B cell (primary cell): ENCODE measurements around the gene KCNK4. TPM values are rescaled to one million over a fixed set of nuclear protein-coding genes. Genes with fewer than 3 reads are reported as not detected.
A peak's percentile ranks its signal among the peaks of the same experiment; 100 is the strongest.

Experiments used
- ATAC-seq: fragments of 200-7000 bp; cut with Tn5 transposase; one replicate; pipeline ENCODE4 v1.10.0; 2021; ENCODE audit warnings: low read depth, mild to moderate bottlenecking, moderate number of reproducible peaks, moderate library complexity
- CTCF ChIA-PET: fragments of 350-600 bp; sonication (Branson Sonifier 250); formaldehyde crosslinking; loops from one replicate; lab custom pipeline; 2021; ENCODE audit warnings: antibody characterized with exemption, inconsistent platforms; lab: Charles Lee
- POLR2A ChIA-PET: fragments of 350-600 bp; sonication (Branson Sonifier 250); formaldehyde crosslinking; loops from one replicate; lab custom pipeline; 2021; ENCODE audit warnings: antibody characterized with exemption; lab: Charles Lee
- DNase-seq: peaks from one replicate; pipeline ENCODE4 v3.0.0; 2013
- H2AFZ ChIP-seq: 2 replicates; pipeline ENCODE4 v1.6.1; 2012; ENCODE audit warnings: mild to moderate bottlenecking, low read depth, low read length; ENCODE audit not compliant: insufficient read depth, poor library complexity, severe bottlenecking
- H3K27ac ChIP-seq, 2 donors: 1 replicate in 1 of 2; 2 replicates in 1 of 2; pipeline ENCODE4 v1.5.1; 2012 to 2013; ENCODE audit warnings: low read length in 2 of 2, mild to moderate bottlenecking in 2 of 2, moderate library complexity in 1 of 2
- H3K27me3 ChIP-seq, 4 experiments: fragments of 200-600 bp in 1 of 4; sonication (generic) in 1 of 4; replicated peaks in 1 of 4; 1 replicate in 2 of 4; 2 replicates in 2 of 4; pipeline versions ENCODE4 v1.6.1 to v1.7.0; 2013 to 2016; ENCODE audit warnings: low read length in 3 of 4, mild to moderate bottlenecking in 2 of 4, mixed read lengths in 1 of 4, moderate library complexity in 1 of 4; ENCODE audit not compliant: insufficient read depth in 4 of 4, control insufficient read depth in 3 of 4; ENCODE audit errors: control extremely low read depth in 1 of 4
- H3K36me3 ChIP-seq, 2 experiments: replicated peaks in 1 of 2; 1 replicate in 1 of 2; 2 replicates in 1 of 2; pipeline versions ENCODE4 v1.6.1 to v1.7.1; 2013; ENCODE audit warnings: low read length in 1 of 2; ENCODE audit not compliant: insufficient read depth in 2 of 2, control insufficient read depth in 1 of 2; ENCODE audit errors: control extremely low read depth in 1 of 2, extremely low read depth in 1 of 2
- H3K4me1 ChIP-seq, 2 donors: fragments of 200-600 bp in 1 of 2; sonication (generic) in 1 of 2; 1 replicate in 1 of 2; 2 replicates in 1 of 2; pipeline versions ENCODE4 v1.5.1 to v1.6.1; 2013 to 2017; ENCODE audit warnings: low read length in 2 of 2; ENCODE audit not compliant: control insufficient read depth in 2 of 2, insufficient read depth in 2 of 2
- H3K4me2 ChIP-seq: replicated peaks from 2 replicates; pipeline ENCODE3; 2012; ENCODE audit warnings: mild to moderate bottlenecking, low read depth, low read length; ENCODE audit not compliant: poor library complexity, severe bottlenecking
- H3K4me3 ChIP-seq, 5 experiments: fragments of 200-600 bp in 1 of 5; sonication (generic) in 1 of 5; 1 replicate in 3 of 5; 2 replicates in 2 of 5; pipeline versions ENCODE4 v1.5.1 to v1.7.0; 2011 to 2016; ENCODE audit warnings: low read length in 4 of 5, mild to moderate bottlenecking in 4 of 5, low read depth in 2 of 5, control low read depth in 1 of 5, moderate library complexity in 1 of 5; ENCODE audit not compliant: insufficient read depth in 1 of 5; ENCODE audit errors: control extremely low read depth in 1 of 5, extremely low read depth in 1 of 5
- H3K79me2 ChIP-seq: fragments of 200-600 bp; sonication (generic); one replicate; pipeline ENCODE4 v1.6.0; 2016; ENCODE audit warnings: low read length; ENCODE audit not compliant: control insufficient read depth, insufficient read depth
- H3K9ac ChIP-seq: fragments of 200-600 bp; sonication (generic); 2 replicates; pipeline ENCODE4 v1.6.1; 2017; ENCODE audit warnings: mild to moderate bottlenecking, low read length, moderate library complexity
- H3K9me3 ChIP-seq, 3 donors: one replicate each; pipeline versions ENCODE4 v1.6.1 to v1.7.1; 2013; ENCODE audit warnings: low read length in 2 of 3; ENCODE audit not compliant: control insufficient read depth in 2 of 3, insufficient read depth in 1 of 3; ENCODE audit errors: control extremely low read depth in 1 of 3
- H4K20me1 ChIP-seq: 2 replicates; pipeline ENCODE4 v1.6.0; 2012; ENCODE audit warnings: mild to moderate bottlenecking, low read length; ENCODE audit not compliant: insufficient read depth, control insufficient read depth, poor library complexity, severe bottlenecking
- H3K27ac Mint-ChIP-seq: one replicate; pipeline ENCODE4 v1.8.0; 2021; ENCODE audit warnings: mixed read lengths
- H3K27me3 Mint-ChIP-seq: one replicate; pipeline ENCODE4 v1.8.0; 2021; ENCODE audit warnings: mixed read lengths
- H3K4me1 Mint-ChIP-seq: one replicate; pipeline ENCODE4 v1.8.0; 2021; ENCODE audit warnings: mixed read lengths
- H3K4me3 Mint-ChIP-seq: one replicate; pipeline ENCODE4 v1.8.0; 2021; ENCODE audit warnings: mixed read lengths
- H3K9me3 Mint-ChIP-seq: one replicate; pipeline ENCODE4 v1.8.0; 2022; ENCODE audit warnings: mixed read lengths; ENCODE audit not compliant: insufficient read depth
- EZH2 ChIP-seq: IDR thresholded peaks from 2 replicates; pipeline ENCODE4 v1.6.1; 2012; ENCODE audit warnings: borderline replicate concordance, low read depth, mild to moderate bottlenecking, moderate library complexity, low read length; ENCODE audit not compliant: insufficient read depth, poor library complexity, severe bottlenecking
- WGBS: methylation state at CpG from one replicate; pipeline ENCODE4 v1.1.5; 2013; ENCODE audit warnings: missing lambda C conversion rate; ENCODE audit not compliant: insufficient coverage; 5-methylcytosine and 5-hydroxymethylcytosine counted together
- intact Hi-C: fragments of 100-400 bp; cut with micrococcal nuclease; formaldehyde crosslinking; loops from one replicate; pipeline ENCODE4 v1.10.0; 2022
- polyA plus RNA-seq: library from polyadenylated mRNA; depleted of rRNA; stranded (reverse); fragments of >200 nt; gene quantifications from 2 replicates; pipeline ENCODE4 v1.2.3, GENCODE V29; 2012
- total RNA-seq, 2 donors: library from RNA; stranded (reverse); fragments of 120-200 nt in 1 of 2; gene quantifications; 1 replicate in 1 of 2; 2 replicates in 1 of 2; pipeline versions ENCODE4 v1.2.3 to v1.2.4, GENCODE V29; 2013 to 2022
- TF ChIP-seq, protein P1 (sequence below): fragments of 200-600 bp; IDR thresholded peaks from one replicate; pipeline ENCODE4 v1.8.0; 2022; ENCODE audit warnings: antibody characterized with exemption, mild to moderate bottlenecking

KCNK4 gene
- total and polyA plus RNA-seq, 2 donors (not counting 1 experiment from before 2014, with no cell fraction given) = 0.32 TPM; not detected in 1

DNA sequence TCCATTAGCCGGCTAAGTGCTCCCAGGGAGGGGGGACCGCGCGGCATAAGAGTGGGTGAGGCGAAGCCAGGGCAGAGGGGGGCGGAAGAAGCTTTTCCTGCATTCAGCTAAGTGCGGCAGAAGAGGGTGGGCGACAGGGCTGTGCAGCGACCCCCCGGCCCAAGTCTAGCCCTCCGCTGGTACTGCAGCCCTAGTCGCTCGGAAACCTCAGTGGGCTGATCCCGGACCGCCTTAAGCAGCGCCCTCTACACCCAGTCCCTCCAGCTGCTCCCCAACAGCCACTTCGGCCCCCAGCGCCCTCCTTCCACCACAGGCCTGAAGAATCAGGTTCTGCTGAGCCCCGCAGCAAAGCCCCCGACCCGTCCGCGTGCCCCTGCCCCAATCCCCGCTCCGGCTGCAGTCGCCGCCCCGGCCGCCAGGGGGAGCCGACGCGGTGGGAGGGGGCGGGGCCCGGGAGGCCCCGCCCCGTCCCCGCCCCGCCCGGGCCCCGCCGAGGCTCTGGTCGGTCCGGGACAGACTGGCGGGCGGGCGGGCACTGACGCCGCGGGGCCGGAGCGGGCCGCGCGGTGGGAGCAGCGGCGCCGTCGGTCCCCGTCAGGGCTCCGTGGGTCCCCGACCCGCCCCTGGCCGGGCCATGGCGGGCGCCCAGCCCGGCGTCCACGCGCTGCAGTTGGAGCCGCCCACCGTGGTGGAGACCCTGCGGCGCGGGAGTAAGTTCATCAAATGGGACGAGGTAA, 39.9 kb upstream of the KCNK4 start, which contains the start of gene PLCB3:
PLCB3 (plus strand) TSS at position 515 of the 737 bp plus-strand sequence; CDS start at position 635, 120 bp downstream.
- Histone ChIP-seq H3K4me1 (peaks cover 17 to 36% of the 10 kb centered on the region in 2 donors), H3K4me3 (peak within 1 kb of the TSS; percentile 39 to 87 (median 63)), H3K4me2 (peak within 1 kb of the TSS; percentile 90), H3K9ac (peak within 1 kb of the TSS; percentile 76), H3K27me3 (no peaks in the 10 kb centered on the region), H3K9me3 (no peaks in the 10 kb centered on the region), H4K20me1 (no peaks in the 10 kb centered on the region), H3K27ac (no peak within 1 kb of the TSS), H2AFZ (peak within 1 kb of the TSS; percentile 82), H3K79me2 (peaks cover 4% of the 10 kb centered on the region), H3K36me3 (no peaks in the 10 kb centered on the region)
- H3K4me1 Mint-ChIP-seq = peaks cover 22% of the 10 kb centered on the region
- WGBS = under 1% methylated on average over 75 of the region's 75 CpGs
- no peaks in the 10 kb centered on the region for H3K27me3 Mint-ChIP-seq
- POLR2A ChIA-PET = interaction anchor here (0.6 to 1.8 kb wide), 5 partner anchors 18 to 67 kb away, joined by 3 to 7 read pairs (median 5); partner anchors contain the start of genes BAD, GPR137 and PRDX5
- CTCF ChIA-PET = interaction anchor here (0.8 to 10.4 kb wide), 17 partner anchors 10 to 104 kb away, joined by 3 to 141 read pairs (median 6); partner anchors contain the start of genes BAD, CATSPERZ, DNAJC4 and FERMT3
- no peak for TF ChIP-seq EZH2
- TF ChIP-seq, protein P1, sequence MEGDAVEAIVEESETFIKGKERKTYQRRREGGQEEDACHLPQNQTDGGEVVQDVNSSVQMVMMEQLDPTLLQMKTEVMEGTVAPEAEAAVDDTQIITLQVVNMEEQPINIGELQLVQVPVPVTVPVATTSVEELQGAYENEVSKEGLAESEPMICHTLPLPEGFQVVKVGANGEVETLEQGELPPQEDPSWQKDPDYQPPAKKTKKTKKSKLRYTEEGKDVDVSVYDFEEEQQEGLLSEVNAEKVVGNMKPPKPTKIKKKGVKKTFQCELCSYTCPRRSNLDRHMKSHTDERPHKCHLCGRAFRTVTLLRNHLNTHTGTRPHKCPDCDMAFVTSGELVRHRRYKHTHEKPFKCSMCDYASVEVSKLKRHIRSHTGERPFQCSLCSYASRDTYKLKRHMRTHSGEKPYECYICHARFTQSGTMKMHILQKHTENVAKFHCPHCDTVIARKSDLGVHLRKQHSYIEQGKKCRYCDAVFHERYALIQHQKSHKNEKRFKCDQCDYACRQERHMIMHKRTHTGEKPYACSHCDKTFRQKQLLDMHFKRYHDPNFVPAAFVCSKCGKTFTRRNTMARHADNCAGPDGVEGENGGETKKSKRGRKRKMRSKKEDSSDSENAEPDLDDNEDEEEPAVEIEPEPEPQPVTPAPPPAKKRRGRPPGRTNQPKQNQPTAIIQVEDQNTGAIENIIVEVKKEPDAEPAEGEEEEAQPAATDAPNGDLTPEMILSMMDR = peak; percentile 78
- DNase-seq = peak; percentile 78
- intact Hi-C loops = loop anchor here (1.0 kb wide), 4 partner anchors 18 to 53 kb away; partner anchors contain the start of genes BAD, NUDT22 and TRPT1
- peak; percentile 66 for ATAC-seq
- peak within 1 kb of the TSS; percentile 89 for H3K4me3 Mint-ChIP-seq
- peak within 1 kb of the TSS; percentile 80 for H3K27ac Mint-ChIP-seq
- no peaks in the 10 kb centered on the region for H3K9me3 Mint-ChIP-seq
